RWPE2 (cell line): ENCODE data around the gene SMARCA1.

Experiments
- ATAC-seq: fragments of 200-7000 bp; cut with Tn5 transposase; 3 replicates; pipeline ENCODE4 v1.9.1; 2021; ENCODE audit warnings: low read depth
- DNase-seq: peaks from one replicate; pipeline ENCODE4 v3.0.0-alpha.2; 2020; ENCODE audit warnings: low spot score
- H3K27ac ChIP-seq: fragments of 450-650 bp; 2 replicates; pipeline ENCODE4 v1.5.1; 2017; ENCODE audit warnings: mild to moderate bottlenecking; ENCODE audit not compliant: poor library complexity, severe bottlenecking
- H3K27me3 ChIP-seq: fragments of 250-450 bp; sonication (Bioruptor Pico); 2 replicates; pipeline ENCODE4 v1.5.1; 2021; ENCODE audit warnings: mild to moderate bottlenecking, moderate library complexity; ENCODE audit not compliant: insufficient read depth, poor library complexity, severe bottlenecking
- H3K36me3 ChIP-seq: fragments of 250-450 bp; sonication (Bioruptor Pico); 2 replicates; pipeline ENCODE4 v1.5.1; 2020; ENCODE audit warnings: low read depth, mild to moderate bottlenecking, moderate library complexity
- H3K4me1 ChIP-seq: fragments of 250-450 bp; sonication (Bioruptor Pico); 2 replicates; pipeline ENCODE4 v1.5.1; 2021; ENCODE audit warnings: mild to moderate bottlenecking, moderate library complexity; ENCODE audit not compliant: insufficient read depth, poor library complexity, severe bottlenecking
- H3K4me3 ChIP-seq: fragments of 250-450 bp; sonication (Bioruptor Pico); 2 replicates; pipeline ENCODE4 v1.5.1; 2021; ENCODE audit warnings: mild to moderate bottlenecking, moderate library complexity; ENCODE audit not compliant: severe bottlenecking
- H3K9me3 ChIP-seq: fragments of 250-450 bp; sonication (Bioruptor Pico); 2 replicates; pipeline ENCODE4 v1.5.1; 2021; ENCODE audit warnings: mild to moderate bottlenecking, moderate library complexity; ENCODE audit not compliant: severe bottlenecking
- CTCF ChIP-seq: fragments of 450-650 bp; IDR thresholded peaks from one replicate; pipeline ENCODE4 v1.5.1; 2017; ENCODE audit warnings: mild to moderate bottlenecking, moderate library complexity; ENCODE audit not compliant: poor library complexity, severe bottlenecking

The SMARCA1 gene

GRCh38 chrX:129544780-129545179 is 21.5 kb upstream of the SMARCA1 start:
- H3K36me3 ChIP-seq, result peaks cover 9% of the 10 kb centered on the region
- no peak overlapping the region for H3K27ac ChIP-seq
- H3K4me3 ChIP-seq, result no peak overlapping the region
- no peaks in the 10 kb centered on the region for H3K27me3 ChIP-seq
- TF ChIP-seq CTCF, result no peak
- no peaks in the 10 kb centered on the region for H3K4me1 ChIP-seq
- no peaks in the 10 kb centered on the region for H3K9me3 ChIP-seq
- DNase-seq (no peak), ATAC-seq (no peak)

GRCh38 chrX:129540722-129541184 is 17.5 kb upstream of the SMARCA1 start:
- Histone ChIP-seq H3K4me1 (no peaks in the 10 kb centered on the region), H3K4me3 (peak overlapping the region; percentile 61), H3K36me3 (peaks cover 7% of the 10 kb centered on the region), H3K27me3 (no peaks in the 10 kb centered on the region), H3K9me3 (no peaks in the 10 kb centered on the region), H3K27ac (no peak overlapping the region)
- TF ChIP-seq CTCF, result no peak
- DNase-seq (no peak), ATAC-seq (peak; percentile 57; the same call in 2 of the 3 replicates)

GRCh38 chrX:129540068-129540653 is 16.9 kb upstream of the SMARCA1 start, which contains the start of gene OCRL:
Gene OCRL, plus strand, starts transcription at chrX:129540259. Its CDS starts 181 bp downstream, at chrX:129540440.
- no peaks in the 10 kb centered on the region for H3K4me1 ChIP-seq
- peak within 1 kb of the TSS; percentile 61 for H3K4me3 ChIP-seq
- no peak within 1 kb of the TSS for H3K27ac ChIP-seq
- H3K27me3 ChIP-seq, result no peaks in the 10 kb centered on the region
- DNase-seq (peak; percentile 45), ATAC-seq (peak; percentile 94)
- H3K36me3 ChIP-seq, result peaks cover 5% of the 10 kb centered on the region
- peak; percentile 63 for TF ChIP-seq CTCF
- H3K9me3 ChIP-seq, result no peaks in the 10 kb centered on the region

- Histone ChIP-seq H3K36me3 (no peaks in the 10 kb centered on the region), H3K4me3 (no peak overlapping the region), H3K9me3 (no peaks in the 10 kb centered on the region), H3K27ac (no peak overlapping the region), H3K4me1 (no peaks in the 10 kb centered on the region), H3K27me3 (no peaks in the 10 kb centered on the region)
- peak; percentile 72 for ATAC-seq
- no peak for TF ChIP-seq CTCF
- no peak for DNase-seq
Observed at GRCh38 chrX:129534816-129535578, 11.7 kb upstream of the SMARCA1 start.
